ENCODE measurements around the gene PCF11.
"Not testable (repeated sequence)": the region's sequence is repeated elsewhere in the genome, so short reads cannot be mapped to it uniquely, and the experiment has no call there.

The PCF11 gene

GRCh38 chr11:83156996-83157593, at the start of gene PCF11:
PCF11 (plus strand) TSS chr11:83157131; CDS start chr11:83157440, 309 bp downstream.
- DNase-seq, result peak; percentile 97

GRCh38 chr11:83112886-83113285, 44.0 kb upstream of the PCF11 start:
- no peak for DNase-seq

GRCh38 chr11:83115026-83115425, 41.9 kb upstream of the PCF11 start:
- DNase-seq, result no peak

GRCh38 chr11:83115551-83115950, 41.4 kb upstream of the PCF11 start:
- no peak for DNase-seq

GRCh38 chr11:83116015-83116641, 40.8 kb upstream of the PCF11 start:
- DNase-seq, result no peak

GRCh38 chr11:83118814-83119213, 38.1 kb upstream of the PCF11 start:
- no peak for DNase-seq

GRCh38 chr11:83119216-83119615, 37.7 kb upstream of the PCF11 start:
- DNase-seq, result no peak

GRCh38 chr11:83120327-83120726, 36.6 kb upstream of the PCF11 start:
- no peak for DNase-seq

GRCh38 chr11:83122050-83122449, 34.9 kb upstream of the PCF11 start:
- no peak for DNase-seq

GRCh38 chr11:83122766-83123165, 34.2 kb upstream of the PCF11 start:
- no peak for DNase-seq

- DNase-seq, result no peak
Measured at GRCh38 chr11:83124636-83125424, 32.1 kb upstream of the PCF11 start.

- no peak for DNase-seq
Measured at GRCh38 chr11:83125577-83125976, 31.4 kb upstream of the PCF11 start.

GRCh38 chr11:83127310-83127637, 29.7 kb upstream of the PCF11 start:
- DNase-seq, result no peak

- no peak for DNase-seq
Measured at GRCh38 chr11:83132191-83132590, 24.7 kb upstream of the PCF11 start.

GRCh38 chr11:83133266-83133665, 23.7 kb upstream of the PCF11 start:
- not testable (repeated sequence) for DNase-seq

- no peak for DNase-seq
Measured at GRCh38 chr11:83139310-83139709, 17.6 kb upstream of the PCF11 start.

- DNase-seq, result no peak
Measured at GRCh38 chr11:83140691-83141455, 16.1 kb upstream of the PCF11 start.

GRCh38 chr11:83147895-83148294, 9.0 kb upstream of the PCF11 start:
- no peak for DNase-seq

GRCh38 chr11:83150450-83150849, 6.5 kb upstream of the PCF11 start:
- no peak for DNase-seq

GRCh38 chr11:83151274-83151977, 5.5 kb upstream of the PCF11 start:
- no peak for DNase-seq

- DNase-seq, result no peak
Measured at GRCh38 chr11:83152264-83152663, 4.7 kb upstream of the PCF11 start.

- DNase-seq, result no peak
Measured at GRCh38 chr11:83153764-83154163, 3.2 kb upstream of the PCF11 start.
